ENCODE results near the gene SHB. TPM values are rescaled to one million over a fixed set of nuclear protein-coding genes. Genes with fewer than 3 reads are reported as not detected.

SHB gene
- total RNA-seq, result 10 to 100 TPM; 27.6 to 42.6 (median 34.5) TPM

GRCh38 chr9:38068701-38069628 is at the start of gene SHB:
Gene SHB, minus strand, starts transcription at chr9:38069227. Its CDS starts 582 bp downstream, at chr9:38068645.
- peak; percentile 50 to 96 for DNase-seq (ENCODE audit: low spot score in 2 of 2)
- WGBS, 2 donors, result 0 to 1% methylated on average over 30 to 36 of the region's 134 CpGs
- intact Hi-C loops (cut with DNase I; ENCODE audit: low total_unique reads), result loop anchor here (5.0 to 10.0 kb wide), 2 partner anchors 112 to 154 kb away; no protein-coding TSS in a partner anchor
- H3K4me3 ChIP-seq (ENCODE audit: low read depth, poor library complexity, severe bottlenecking), result peak within 1 kb of the TSS; percentile 69
- TF ChIP-seq CTCF (IDR thresholded peaks at IDR 0.05), result no peak
- TF ChIP-seq POLR2A (IDR thresholded peaks at IDR 0.05), result no peak

GRCh38 chr9:38117651-38118050 is 48.6 kb upstream of the SHB start:
- intact Hi-C loops (cut with DNase I; ENCODE audit: low total_unique reads), result no loop called here

GRCh38 chr9:38114905-38115304 is 45.9 kb upstream of the SHB start:
- intact Hi-C loops (cut with DNase I; ENCODE audit: low total_unique reads), result no loop called here
- DNase-seq (ENCODE audit: low spot score in 2 of 2), result peak in 1 of 2 donors; percentile 10

More at GRCh38 chr9:38117651-38118050, 48.6 kb upstream of the SHB start:
- peak in 1 of 2 donors; percentile 23 for DNase-seq (ENCODE audit: low spot score in 2 of 2)
- no peak for TF ChIP-seq POLR2A (IDR thresholded peaks at IDR 0.05)
- no peak for TF ChIP-seq CTCF (IDR thresholded peaks at IDR 0.05)
- H3K4me3 ChIP-seq (ENCODE audit: low read depth, poor library complexity, severe bottlenecking), result no peak overlapping the region
- 49 to 67% methylated on average over 5 of the region's 5 CpGs for WGBS, 2 donors

GRCh38 chr9:38112456-38112855 is 43.4 kb upstream of the SHB start:
- TF ChIP-seq POLR2A (IDR thresholded peaks at IDR 0.05), result no peak
- WGBS, 2 donors, result 81 to 100% methylated on average over 1 of the region's 1 CpG
- intact Hi-C loops (cut with DNase I; ENCODE audit: low total_unique reads), result no loop called here
- H3K4me3 ChIP-seq (ENCODE audit: low read depth, poor library complexity, severe bottlenecking), result no peak overlapping the region
- no peak for DNase-seq (ENCODE audit: low spot score in 2 of 2)

More at GRCh38 chr9:38114905-38115304, 45.9 kb upstream of the SHB start:
- no peak overlapping the region for H3K4me3 ChIP-seq (ENCODE audit: low read depth, poor library complexity, severe bottlenecking)
- TF ChIP-seq POLR2A (IDR thresholded peaks at IDR 0.05), result no peak
- TF ChIP-seq CTCF (IDR thresholded peaks at IDR 0.05), result no peak

- DNase-seq (ENCODE audit: low spot score in 2 of 2), result peak in 1 of 2 donors; percentile 63
- no peak overlapping the region for H3K4me3 ChIP-seq (ENCODE audit: low read depth, poor library complexity, severe bottlenecking)
- no peak for TF ChIP-seq CTCF (IDR thresholded peaks at IDR 0.05)
- no peak for TF ChIP-seq POLR2A (IDR thresholded peaks at IDR 0.05)
- intact Hi-C loops (cut with DNase I; ENCODE audit: low total_unique reads), result no loop called here
- 50 to 64% methylated on average over 5 of the region's 5 CpGs for WGBS, 2 donors
These were observed 43.0 kb upstream of the SHB start for GRCh38 chr9:38112049-38112448.

GRCh38 chr9:38110476-38110875 is 41.4 kb upstream of the SHB start:
- no peak overlapping the region for H3K4me3 ChIP-seq (ENCODE audit: low read depth, poor library complexity, severe bottlenecking)
- intact Hi-C loops (cut with DNase I; ENCODE audit: low total_unique reads), result no loop called here
- 71 to 76% methylated on average over 6 of the region's 6 CpGs for WGBS, 2 donors
- peak in 1 of 2 donors; percentile 4 for DNase-seq (ENCODE audit: low spot score in 2 of 2)
- no peak for TF ChIP-seq POLR2A (IDR thresholded peaks at IDR 0.05)
- TF ChIP-seq CTCF (IDR thresholded peaks at IDR 0.05), result no peak

All from lower leg skin (tissue), 4 donors.